Activated T-cell treated with anti-CD3 and anti-CD28 coated beads, Interleukin-2, amount 50 U/mL, for 48 hours (primary cell): ENCODE measurements around the gene HDAC11.
"Not testable (repeated sequence)": the region's sequence is repeated elsewhere in the genome, so short reads cannot be mapped to it uniquely, and the experiment has no call there.

Source experiments
- DNase-seq, 2 experiments: peaks; one replicate each; pipeline ENCODE4 v3.0.0-alpha.2; 2020

Gene HDAC11

DNA sequence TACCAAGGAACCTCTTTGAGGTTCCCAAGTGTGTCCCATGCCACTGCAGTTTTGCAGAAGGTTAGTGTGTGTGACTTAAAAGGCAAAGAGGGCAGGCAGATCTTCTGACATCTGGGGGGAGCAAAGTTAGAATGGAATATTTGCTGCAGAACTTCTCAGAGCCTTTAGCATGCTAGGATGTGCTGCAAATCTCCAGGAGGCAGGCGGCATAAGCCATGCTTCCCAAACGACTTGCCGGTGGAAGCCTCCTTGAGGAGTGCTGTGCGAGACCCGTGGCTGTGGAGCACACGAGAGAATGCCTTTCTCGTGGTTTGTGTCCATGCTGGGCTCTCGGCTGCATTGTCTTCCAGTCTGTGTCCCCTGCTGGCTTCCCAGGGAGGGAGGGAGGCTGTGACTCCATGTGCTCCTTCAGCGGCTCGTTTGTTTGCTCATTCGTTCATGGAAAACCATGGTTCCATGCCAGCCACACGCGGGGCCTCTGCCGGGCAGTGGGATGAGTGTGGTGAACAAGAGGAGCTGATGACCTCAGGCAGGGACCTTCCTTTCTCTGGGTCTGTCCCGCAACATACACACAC is 13.8 kb downstream of the HDAC11 start:
- DNase-seq, result no peak

DNA sequence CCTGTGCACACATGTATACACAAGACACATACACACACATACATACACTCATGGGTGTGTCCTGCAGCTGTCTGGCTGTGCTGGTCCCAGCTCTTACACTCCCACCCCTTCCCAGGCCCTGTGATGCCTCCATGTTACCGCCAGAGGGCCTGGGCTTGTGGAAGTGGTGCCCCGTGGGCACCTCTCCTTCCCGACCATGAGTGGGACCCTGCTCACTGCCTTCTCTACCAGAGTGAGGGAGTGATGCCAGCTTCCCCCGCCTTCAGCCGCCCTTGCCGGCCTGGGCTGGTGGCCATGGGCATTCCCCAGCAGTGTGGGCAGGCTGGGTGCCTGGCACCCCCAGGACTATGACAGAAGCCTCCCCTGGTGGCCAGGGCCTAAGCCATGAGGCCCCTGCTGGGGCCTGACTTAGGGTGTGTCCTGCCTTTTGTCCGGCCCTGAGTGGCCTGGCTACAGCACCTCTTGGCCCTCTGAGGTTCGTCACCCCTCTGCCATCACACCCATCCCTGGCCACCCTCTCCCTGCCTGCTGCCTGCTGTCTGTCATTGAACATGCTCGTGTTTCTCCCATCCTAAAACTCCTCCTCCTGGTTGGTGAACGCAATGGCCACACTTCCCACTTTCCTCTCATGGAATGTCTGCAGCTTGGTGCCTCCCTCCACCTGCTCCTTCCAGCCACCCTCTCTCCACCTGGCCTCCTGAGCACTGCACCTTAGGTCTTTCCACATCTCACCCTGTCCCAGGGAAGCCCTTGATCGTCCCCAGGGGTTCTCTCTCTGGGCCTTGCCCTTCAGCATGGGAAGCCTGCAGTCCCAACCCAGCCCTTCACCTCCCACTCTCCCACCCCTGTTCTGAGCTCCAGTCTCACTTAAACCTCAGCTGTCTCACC is 14.6 kb downstream of the HDAC11 start:
- DNase-seq, result peak; percentile 28 to 34

DNA sequence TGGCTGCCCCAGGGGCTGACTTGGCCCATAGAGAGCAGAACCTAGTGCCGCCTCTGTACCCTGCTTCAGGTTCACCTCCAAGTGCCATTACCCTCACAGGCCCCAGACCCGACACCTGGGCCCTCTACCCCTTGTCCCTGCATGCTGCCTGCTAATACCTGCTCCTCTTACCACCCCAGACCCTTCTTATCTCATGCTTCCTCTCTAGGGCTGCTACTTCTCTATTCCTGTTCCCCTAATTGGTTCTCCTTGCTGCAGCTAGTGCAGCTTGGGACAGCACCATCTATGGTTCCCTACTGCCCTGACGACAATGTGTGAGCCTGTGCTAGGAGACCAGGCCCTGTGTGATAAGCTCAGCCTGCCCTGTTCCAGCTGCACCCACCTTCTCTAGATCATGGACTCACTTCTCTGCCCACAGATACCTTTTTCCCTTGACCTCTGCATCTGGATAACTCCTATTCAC is 15.3 kb downstream of the HDAC11 start:
- no peak for DNase-seq

GRCh38 chr3:13495921-13496723 is 16.0 kb downstream of the HDAC11 start:
- peak; percentile 78 to 84 for DNase-seq

DNA sequence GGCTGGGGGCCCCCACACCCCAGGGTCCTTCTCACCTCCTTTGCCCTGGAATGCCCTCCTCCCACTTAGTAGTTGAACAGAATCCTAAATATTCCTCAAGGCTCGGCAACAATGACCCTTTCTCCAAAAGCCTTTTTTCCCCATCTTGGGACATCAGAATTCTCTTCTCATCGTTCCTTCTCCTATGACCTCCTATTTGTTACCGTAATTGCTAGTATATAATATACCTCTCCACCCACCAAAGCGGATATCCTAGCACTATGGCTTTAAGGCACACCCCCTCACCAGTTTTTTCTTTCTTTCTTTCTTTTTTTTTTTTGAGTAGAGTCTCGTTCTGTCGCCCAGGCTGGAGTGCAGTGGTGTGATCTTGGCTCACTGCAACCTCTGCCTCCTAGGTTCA is 16.8 kb downstream of the HDAC11 start:
- no peak for DNase-seq

GRCh38 chr3:13497386-13497785 is 17.3 kb downstream of the HDAC11 start:
- DNase-seq, result no peak

GRCh38 chr3:13498354-13499060 is 18.4 kb downstream of the HDAC11 start:
- DNase-seq, result no peak

DNA sequence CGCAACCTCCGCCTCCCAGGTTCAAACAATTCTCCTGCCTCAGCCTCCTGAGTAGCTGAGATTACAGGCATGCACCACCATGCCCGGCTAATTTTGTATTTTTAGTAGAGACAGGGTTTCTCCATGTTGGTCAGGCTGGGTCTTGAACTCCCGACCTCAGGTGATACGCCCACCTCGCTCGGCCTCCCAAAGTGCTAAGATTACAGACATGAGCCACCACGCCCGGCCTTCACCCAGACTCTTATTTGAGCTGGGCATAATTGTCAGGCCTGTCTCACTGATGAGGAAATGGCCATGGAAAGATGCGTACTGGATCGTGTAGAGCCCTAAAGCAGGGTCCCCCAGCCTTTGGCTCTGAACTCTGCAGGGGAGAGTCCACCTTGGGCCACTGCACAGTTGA is 19.1 kb downstream of the HDAC11 start:
- not testable (repeated sequence) for DNase-seq

DNA sequence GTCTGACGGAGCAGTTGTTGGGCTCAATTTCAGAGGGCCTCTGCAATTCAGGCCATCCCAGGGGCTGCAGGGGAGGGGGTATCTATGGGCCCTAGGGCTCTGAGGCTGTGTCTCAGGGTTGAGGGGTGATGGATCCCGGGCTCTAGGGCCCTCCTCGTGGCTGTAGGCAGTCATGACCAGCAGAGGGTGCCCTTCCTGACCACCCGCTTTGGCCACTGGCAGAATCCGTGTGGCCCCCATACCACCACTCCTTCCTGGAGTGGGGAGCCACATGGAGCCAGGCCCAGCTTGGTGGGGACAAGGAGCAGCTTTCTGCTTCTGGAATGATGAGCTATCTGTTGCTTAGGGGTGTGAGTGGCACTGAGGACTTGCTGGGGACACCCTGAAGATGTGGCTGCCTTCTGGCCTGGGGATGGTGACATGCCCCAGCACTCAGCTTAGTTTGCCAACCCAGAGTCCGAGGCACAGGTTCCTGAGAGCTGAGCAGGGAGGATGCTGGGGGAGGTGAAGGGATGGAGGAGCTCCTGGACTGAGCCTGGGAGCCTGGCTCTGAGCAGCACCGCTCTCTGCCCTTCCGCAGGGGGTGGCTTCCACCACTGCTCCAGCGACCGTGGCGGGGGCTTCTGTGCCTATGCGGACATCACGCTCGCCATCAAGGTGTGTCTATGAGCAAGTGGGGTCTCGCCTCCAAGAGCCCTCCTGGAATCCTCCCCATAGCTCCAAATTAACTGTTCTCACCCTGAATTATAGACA is 20.2 kb downstream of the HDAC11 start:
- peak; percentile 34 to 37 for DNase-seq

DNA sequence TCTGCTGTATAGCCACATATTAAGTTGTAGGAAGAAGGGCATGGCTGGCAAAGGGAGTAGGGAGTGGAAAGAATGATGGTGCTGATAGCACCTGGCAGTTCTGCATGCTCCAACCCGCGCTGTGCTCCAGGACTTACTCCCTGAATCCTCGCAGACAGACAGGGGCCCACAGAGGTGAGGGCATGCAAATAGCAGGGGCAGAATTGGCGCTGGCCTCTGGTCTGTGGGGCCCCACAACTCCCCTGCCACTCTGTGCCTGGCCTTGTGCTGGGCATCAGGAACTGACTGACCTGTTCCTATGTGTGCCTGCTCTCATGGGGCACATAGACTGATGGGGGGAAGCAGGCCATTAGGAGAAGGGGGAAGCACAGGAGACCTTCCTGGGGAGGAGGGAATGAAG is 20.9 kb downstream of the HDAC11 start:
- no peak for DNase-seq

- no peak for DNase-seq
Observed at GRCh38 chr3:13501521-13501920, 21.4 kb downstream of the HDAC11 start.

GRCh38 chr3:13501958-13502790 is 22.1 kb downstream of the HDAC11 start:
- DNase-seq, result no peak

GRCh38 chr3:13502791-13503060 is 22.6 kb downstream of the HDAC11 start:
- DNase-seq, result no peak

DNA sequence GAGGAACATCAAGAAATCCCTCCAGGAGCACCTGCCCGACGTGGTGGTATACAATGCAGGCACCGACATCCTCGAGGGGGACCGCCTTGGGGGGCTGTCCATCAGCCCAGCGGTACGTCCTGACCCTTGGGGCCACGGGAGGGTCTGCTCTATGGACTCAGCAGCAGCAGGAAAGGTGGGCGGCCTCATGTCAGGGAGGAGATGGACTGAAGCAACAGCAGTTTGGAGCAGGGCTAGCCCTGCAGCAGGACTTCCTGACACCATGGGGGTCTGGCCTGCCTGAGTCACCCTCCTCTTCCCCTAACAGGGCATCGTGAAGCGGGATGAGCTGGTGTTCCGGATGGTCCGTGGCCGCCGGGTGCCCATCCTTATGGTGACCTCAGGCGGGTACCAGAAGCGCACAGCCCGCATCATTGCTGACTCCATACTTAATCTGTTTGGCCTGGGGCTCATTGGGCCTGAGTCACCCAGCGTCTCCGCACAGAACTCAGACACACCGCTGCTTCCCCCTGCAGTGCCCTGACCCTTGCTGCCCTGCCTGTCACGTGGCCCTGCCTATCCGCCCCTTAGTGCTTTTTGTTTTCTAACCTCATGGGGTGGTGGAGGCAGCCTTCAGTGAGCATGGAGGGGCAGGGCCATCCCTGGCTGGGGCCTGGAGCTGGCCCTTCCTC is 24.2 kb downstream of the HDAC11 start:
- DNase-seq, result no peak

DNA sequence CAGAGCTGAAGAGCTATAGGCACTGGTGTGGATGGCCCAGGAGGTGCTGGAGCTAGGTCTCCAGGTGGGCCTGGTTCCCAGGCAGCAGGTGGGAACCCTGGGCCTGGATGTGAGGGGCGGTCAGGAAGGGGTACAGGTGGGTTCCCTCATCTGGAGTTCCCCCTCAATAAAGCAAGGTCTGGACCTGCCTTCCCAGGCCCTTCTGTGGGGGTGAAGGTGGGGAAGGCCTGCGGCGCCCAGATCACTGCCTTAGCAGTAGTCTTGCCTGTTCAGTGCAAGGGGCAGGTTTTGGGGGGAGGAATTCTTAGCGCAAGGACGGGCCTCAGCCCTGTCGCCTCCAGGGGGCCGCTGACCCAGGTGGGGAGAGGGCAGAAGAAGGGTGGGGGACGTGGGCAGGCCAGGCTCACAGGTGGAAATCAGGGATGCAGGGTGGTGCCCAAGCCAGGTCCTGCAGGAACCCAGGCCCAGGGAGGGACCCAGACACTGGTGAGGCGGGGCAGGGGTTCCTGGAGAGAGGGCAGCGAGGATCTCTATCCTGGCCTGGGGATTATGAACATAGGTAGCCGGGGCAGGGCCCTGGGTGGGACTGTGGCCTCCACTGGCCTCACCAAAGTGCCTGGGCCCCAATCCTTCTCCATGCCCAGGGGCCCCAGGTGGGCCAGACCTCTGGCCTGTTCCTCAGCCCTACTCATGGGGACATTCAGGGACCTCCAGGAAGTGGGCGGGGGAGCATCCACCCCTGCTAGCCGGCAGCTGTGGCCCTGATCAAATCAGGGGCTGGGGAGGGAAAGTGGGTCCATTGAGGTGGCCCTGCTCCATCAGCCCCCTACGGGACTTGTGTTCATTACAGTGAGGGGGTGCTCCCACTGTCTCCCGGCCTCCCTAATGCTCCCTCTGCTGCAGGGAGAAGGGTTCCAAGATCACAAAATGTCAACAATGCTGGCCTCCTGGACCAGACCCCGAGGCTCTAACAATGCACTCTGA is 25.3 kb downstream of the HDAC11 start:
- no peak for DNase-seq

DNA sequence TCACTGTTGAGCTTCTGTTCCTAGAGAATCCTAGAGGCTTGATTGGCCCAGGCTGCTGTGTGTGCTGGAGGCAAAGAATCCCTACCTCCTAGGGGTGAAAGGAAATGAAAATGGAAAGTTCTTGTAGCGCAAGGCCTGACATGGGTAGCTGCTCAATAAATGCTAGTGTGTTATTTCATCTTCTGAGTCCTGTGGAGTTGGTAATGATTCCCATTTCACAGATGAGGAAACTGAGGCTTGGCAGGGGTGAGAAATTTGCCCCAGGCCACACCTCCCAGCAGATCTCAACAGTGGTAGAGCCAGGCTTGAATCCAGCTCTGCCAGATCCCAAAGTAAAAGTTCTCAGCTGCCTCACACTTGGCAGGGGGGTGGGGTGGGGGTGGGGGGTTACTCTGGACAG is 26.1 kb downstream of the HDAC11 start:
- no peak for DNase-seq

- no peak for DNase-seq
Observed at GRCh38 chr3:13506680-13507079, 26.6 kb downstream of the HDAC11 start.

DNA sequence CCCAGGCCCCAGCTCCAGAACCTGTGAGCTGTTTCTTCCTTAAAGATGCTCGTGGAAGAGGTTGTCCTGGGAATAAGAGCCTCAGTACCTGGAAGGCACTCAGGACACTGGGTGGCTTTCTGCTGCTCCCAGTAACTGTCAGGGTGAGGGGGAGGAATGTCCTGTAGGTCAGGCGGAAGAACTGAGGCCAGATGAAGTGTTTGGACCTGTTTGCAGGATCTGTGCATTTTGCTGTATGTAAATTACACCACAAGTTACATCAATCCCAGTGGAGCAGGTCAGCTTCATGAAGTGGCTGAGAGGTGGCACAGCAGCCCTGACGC is 27.1 kb downstream of the HDAC11 start:
- DNase-seq, result no peak

DNA sequence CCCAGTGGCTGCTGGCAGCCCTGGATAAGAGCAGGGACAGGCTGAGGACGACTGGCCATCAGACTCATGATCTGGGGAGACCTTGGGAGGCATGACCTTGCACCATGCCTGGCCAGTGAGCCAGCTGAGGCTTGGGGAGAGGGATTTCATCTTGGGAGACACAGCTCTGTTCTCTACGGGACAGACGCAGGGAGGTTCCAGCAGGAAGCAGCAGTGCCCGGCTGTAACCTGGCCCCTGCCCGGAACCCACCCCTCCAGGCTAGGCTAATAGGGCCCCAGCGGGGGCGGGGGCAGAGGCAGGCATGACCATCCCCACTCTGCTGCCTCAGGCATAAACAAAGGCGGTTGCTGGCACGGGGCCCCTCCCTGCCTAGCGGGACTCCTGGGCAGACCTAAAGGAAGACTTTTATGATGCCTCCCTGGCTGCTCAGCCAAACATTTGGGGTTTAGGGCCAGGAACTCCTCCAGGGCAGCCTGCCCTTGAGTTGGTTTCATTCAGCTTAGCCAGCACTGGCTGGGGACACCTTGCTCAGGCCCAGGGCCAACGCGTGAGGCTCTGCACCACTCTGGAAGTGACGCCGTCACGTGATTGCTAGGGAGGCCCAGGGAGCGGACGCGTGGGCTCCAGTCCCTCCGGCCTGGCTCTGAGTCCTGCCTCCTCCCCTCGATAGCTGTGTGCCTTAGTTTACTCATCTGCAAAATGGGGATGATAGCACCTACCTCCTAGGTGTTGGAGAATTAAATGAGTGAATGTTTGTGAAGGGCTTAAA is 27.6 kb downstream of the HDAC11 start:
- no peak for DNase-seq
